Measurements from ENCODE around the gene ATXN1. TPM values are rescaled to one million over a fixed set of nuclear protein-coding genes. Genes with fewer than 3 reads are reported as not detected.
A peak's percentile ranks its signal among the peaks of the same experiment; 100 is the strongest.

ATXN1 gene
- total and polyA plus RNA-seq, 2 of the 13 experiments (the other 11 are each of a cell fraction or from before 2014, with no cell fraction given) = 20.7 to 39.5 TPM

DNA sequence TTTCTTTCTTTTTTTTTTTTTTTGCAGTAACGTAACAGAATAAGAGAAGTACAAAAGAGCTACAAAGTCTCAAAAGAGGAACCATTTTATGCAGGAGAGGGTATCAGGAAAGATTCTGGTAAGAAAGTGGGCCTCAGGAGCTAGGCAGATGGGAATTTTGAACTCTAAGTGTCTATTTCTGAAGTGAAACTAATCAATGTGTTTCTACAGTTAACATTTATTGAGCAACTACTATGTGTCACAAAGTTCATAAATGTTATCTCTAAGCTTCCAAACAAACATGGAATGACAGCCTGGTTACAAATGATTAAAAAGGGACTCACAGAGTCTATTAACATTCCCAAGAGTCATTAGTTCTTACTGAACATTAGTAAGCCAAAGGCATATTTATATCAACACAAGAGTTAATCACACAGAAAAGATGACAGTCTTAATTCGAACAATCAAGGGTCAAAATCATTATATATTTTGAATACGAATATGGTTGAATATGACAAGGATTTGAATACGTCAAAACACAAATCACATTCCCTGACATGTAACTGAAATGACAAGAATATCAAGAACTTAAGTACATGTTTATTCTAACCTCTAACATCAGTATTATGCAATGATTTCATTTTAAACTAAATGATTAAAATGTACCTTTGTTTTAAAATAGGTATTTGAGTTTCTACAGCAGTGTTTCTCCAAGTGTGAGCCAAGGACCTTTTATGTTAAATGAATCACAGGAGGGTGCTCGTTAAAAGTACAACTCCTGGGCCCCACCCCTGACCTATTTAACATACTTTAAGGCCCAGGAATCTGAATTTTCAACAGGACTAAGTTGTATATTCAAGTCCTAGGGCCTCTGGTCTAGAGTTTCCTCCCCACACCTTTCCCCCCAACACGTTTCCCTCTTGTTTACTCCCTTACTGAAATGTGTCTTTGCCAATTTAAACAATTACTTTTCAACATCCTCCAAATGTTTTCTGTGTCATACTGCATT is 89.7 kb downstream of the ATXN1 start (continued):
- TF ChIP-seq, protein P1, sequence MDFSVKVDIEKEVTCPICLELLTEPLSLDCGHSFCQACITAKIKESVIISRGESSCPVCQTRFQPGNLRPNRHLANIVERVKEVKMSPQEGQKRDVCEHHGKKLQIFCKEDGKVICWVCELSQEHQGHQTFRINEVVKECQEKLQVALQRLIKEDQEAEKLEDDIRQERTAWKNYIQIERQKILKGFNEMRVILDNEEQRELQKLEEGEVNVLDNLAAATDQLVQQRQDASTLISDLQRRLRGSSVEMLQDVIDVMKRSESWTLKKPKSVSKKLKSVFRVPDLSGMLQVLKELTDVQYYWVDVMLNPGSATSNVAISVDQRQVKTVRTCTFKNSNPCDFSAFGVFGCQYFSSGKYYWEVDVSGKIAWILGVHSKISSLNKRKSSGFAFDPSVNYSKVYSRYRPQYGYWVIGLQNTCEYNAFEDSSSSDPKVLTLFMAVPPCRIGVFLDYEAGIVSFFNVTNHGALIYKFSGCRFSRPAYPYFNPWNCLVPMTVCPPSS (IDR thresholded peaks at IDR 0.05) = no peak
- TF ChIP-seq CREM (IDR thresholded peaks at IDR 0.05) (peak; percentile 22; the same call in 1 of the 2 replicates), CREM (CRISPR knock-in tag; IDR thresholded peaks at IDR 0.05) (no peak), ZNF331 (CRISPR knock-in tag; IDR thresholded peaks at IDR 0.05) (no peak), STAG1 (CRISPR knock-in tag; IDR thresholded peaks at IDR 0.05) (no peak), RAD21 (CRISPR knock-in tag; IDR thresholded peaks at IDR 0.05) (no peak), HNF4A (CRISPR knock-in tag; IDR thresholded peaks at IDR 0.05) (peak; percentile 55), ZBTB7B (CRISPR knock-in tag; IDR thresholded peaks at IDR 0.05) (no peak), ESRRA (CRISPR knock-in tag; IDR thresholded peaks at IDR 0.05; ENCODE audit: low read depth) (no peak), ZNF7 (CRISPR knock-in tag; IDR thresholded peaks at IDR 0.05) (peak; percentile 69; the same call in 1 of the 2 replicates), TARDBP (CRISPR knock-in tag; IDR thresholded peaks at IDR 0.05) (peak; percentile 33; the same call in 1 of the 2 replicates), HCFC1 (IDR thresholded peaks at IDR 0.05; ENCODE audit: low read depth, low read length) (no peak), NFYC (CRISPR knock-in tag; IDR thresholded peaks at IDR 0.05) (no peak)
- TF ChIP-seq, protein P2, sequence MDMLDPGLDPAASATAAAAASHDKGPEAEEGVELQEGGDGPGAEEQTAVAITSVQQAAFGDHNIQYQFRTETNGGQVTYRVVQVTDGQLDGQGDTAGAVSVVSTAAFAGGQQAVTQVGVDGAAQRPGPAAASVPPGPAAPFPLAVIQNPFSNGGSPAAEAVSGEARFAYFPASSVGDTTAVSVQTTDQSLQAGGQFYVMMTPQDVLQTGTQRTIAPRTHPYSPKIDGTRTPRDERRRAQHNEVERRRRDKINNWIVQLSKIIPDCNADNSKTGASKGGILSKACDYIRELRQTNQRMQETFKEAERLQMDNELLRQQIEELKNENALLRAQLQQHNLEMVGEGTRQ (IDR thresholded peaks at IDR 0.05; ENCODE audit: low read depth, low read length) = no peak
- TF ChIP-seq, protein P2 (CRISPR knock-in tag; IDR thresholded peaks at IDR 0.05; ENCODE audit: borderline replicate concordance) = no peak
- TF ChIP-seq, protein P3, sequence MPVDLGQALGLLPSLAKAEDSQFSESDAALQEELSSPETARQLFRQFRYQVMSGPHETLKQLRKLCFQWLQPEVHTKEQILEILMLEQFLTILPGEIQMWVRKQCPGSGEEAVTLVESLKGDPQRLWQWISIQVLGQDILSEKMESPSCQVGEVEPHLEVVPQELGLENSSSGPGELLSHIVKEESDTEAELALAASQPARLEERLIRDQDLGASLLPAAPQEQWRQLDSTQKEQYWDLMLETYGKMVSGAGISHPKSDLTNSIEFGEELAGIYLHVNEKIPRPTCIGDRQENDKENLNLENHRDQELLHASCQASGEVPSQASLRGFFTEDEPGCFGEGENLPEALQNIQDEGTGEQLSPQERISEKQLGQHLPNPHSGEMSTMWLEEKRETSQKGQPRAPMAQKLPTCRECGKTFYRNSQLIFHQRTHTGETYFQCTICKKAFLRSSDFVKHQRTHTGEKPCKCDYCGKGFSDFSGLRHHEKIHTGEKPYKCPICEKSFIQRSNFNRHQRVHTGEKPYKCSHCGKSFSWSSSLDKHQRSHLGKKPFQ (CRISPR knock-in tag; IDR thresholded peaks at IDR 0.05; ENCODE audit: insufficient replicate concordance) = no peak
